Activated naive CD8-positive, alpha-beta T cell treated with anti-CD3 and anti-CD28 coated beads, Interleukin-2, amount 10 ng/mL, durations not matched to agents 7 days and 5 days (primary cell): ENCODE data around the gene ZNF606. TPM values are rescaled to one million over a fixed set of nuclear protein-coding genes. Genes with fewer than 3 reads are reported as not detected.

Experiments used
- ATAC-seq: fragments of 150-1000 bp; cut with Tn5 transposase; one replicate; pipeline ENCODE4 v1.10.0; 2021; ENCODE audit warnings: low read depth, moderate library complexity
- POLR2A ChIA-PET: fragments of 350-600 bp; sonication (Branson Sonifier 250); formaldehyde crosslinking; loops from one replicate; lab custom pipeline; 2021; ENCODE audit warnings: antibody characterized with exemption; lab: Charles Lee
- DNase-seq: peaks from one replicate; pipeline ENCODE4 v3.0.0; 2021
- H3K27ac Mint-ChIP-seq: one replicate; pipeline ENCODE4 v1.8.0; 2022; ENCODE audit warnings: mild to moderate bottlenecking, mixed read lengths
- H3K27me3 Mint-ChIP-seq: one replicate; pipeline ENCODE4 v1.8.0; 2022; ENCODE audit warnings: mild to moderate bottlenecking, moderate library complexity, mixed read lengths
- H3K36me3 Mint-ChIP-seq: one replicate; pipeline ENCODE4 v1.8.0; 2021; ENCODE audit warnings: mild to moderate bottlenecking, mixed read lengths
- H3K4me1 Mint-ChIP-seq: one replicate; pipeline ENCODE4 v1.8.0; 2021; ENCODE audit warnings: mixed read lengths
- H3K4me3 Mint-ChIP-seq: one replicate; pipeline ENCODE4 v1.8.0; 2022; ENCODE audit warnings: mild to moderate bottlenecking, moderate library complexity, mixed read lengths
- H3K9me3 Mint-ChIP-seq: one replicate; pipeline ENCODE4 v1.8.0; 2021; ENCODE audit warnings: mixed read lengths
- total RNA-seq, 2 experiments: library from RNA; stranded (reverse); gene quantifications; one replicate each; pipeline ENCODE4 v1.2.3, GENCODE V29; 2021

The ZNF606 gene
- total RNA-seq, 2 experiments from 2014 or later = 21.3 to 22.2 TPM

- ATAC-seq (peak; percentile 38), DNase-seq (no peak)
- Mint-ChIP-seq H3K4me1 (peaks cover 21% of the 10 kb centered on the region), H3K9me3 (peaks cover 39% of the 10 kb centered on the region), H3K36me3 (peaks cover 83% of the 10 kb centered on the region), H3K27ac (peak overlapping the region; percentile 84), H3K4me3 (peak overlapping the region; percentile 83), H3K27me3 (no peaks in the 10 kb centered on the region)
- POLR2A ChIA-PET = interaction anchor here (0.6 to 4.4 kb wide), 16 partner anchors 17 to 639 kb away, joined by 3 to 31 read pairs (median 4); partner anchors contain the start of genes TRAPPC2B, ZNF135, ZNF211 and ZNF274
These were observed 688 bp downstream of the ZNF606 start for GRCh38 chr19:58001895-58002369.

GRCh38 chr19:58000677-58001076, 1.9 kb downstream of the ZNF606 start:
- peak overlapping the region; percentile 83 for H3K4me3 Mint-ChIP-seq
- POLR2A ChIA-PET = interaction anchor here (4.4 kb wide), 1 partner anchor 58 kb away, joined by 31 read pairs; the partner anchor contains the start of gene ZNF135
- peaks cover 83% of the 10 kb centered on the region for H3K36me3 Mint-ChIP-seq
- DNase-seq = no peak
- H3K27ac Mint-ChIP-seq = no peak overlapping the region
- ATAC-seq = no peak
- H3K9me3 Mint-ChIP-seq = peaks cover 39% of the 10 kb centered on the region
- no peaks in the 10 kb centered on the region for H3K27me3 Mint-ChIP-seq
- H3K4me1 Mint-ChIP-seq = peaks cover 21% of the 10 kb centered on the region

GRCh38 chr19:57992841-57993240, 9.8 kb downstream of the ZNF606 start:
- peaks cover 46% of the 10 kb centered on the region for H3K9me3 Mint-ChIP-seq
- no peak overlapping the region for H3K4me3 Mint-ChIP-seq
- no peak overlapping the region for H3K27ac Mint-ChIP-seq
- POLR2A ChIA-PET = no interaction called here
- no peaks in the 10 kb centered on the region for H3K4me1 Mint-ChIP-seq
- ATAC-seq (no peak), DNase-seq (no peak)
- H3K36me3 Mint-ChIP-seq = peaks cover 79% of the 10 kb centered on the region
- H3K27me3 Mint-ChIP-seq = no peaks in the 10 kb centered on the region

- Mint-ChIP-seq H3K27me3 (no peaks in the 10 kb centered on the region), H3K27ac (no peak overlapping the region), H3K36me3 (peaks cover 64% of the 10 kb centered on the region), H3K4me1 (no peaks in the 10 kb centered on the region), H3K4me3 (no peak overlapping the region), H3K9me3 (peaks cover 48% of the 10 kb centered on the region)
- ATAC-seq = no peak
- no peak for DNase-seq
- POLR2A ChIA-PET = no interaction called here
These were observed 23.9 kb downstream of the ZNF606 start for GRCh38 chr19:57978586-57979289.

- Mint-ChIP-seq H3K36me3 (peaks cover 28% of the 10 kb centered on the region), H3K27me3 (no peaks in the 10 kb centered on the region), H3K4me3 (no peak within 1 kb of the TSS), H3K27ac (no peak within 1 kb of the TSS), H3K9me3 (peaks cover 37% of the 10 kb centered on the region), H3K4me1 (no peaks in the 10 kb centered on the region)
- DNase-seq (no peak), ATAC-seq (no peak)
- POLR2A ChIA-PET = no interaction called here
These were observed 28.2 kb downstream of the ZNF606 start, which contains the start of gene C19orf18 for GRCh38 chr19:57974434-57974833. C19orf18 (minus strand) TSS chr19:57974534; CDS start chr19:57974432, 102 bp downstream.

- ATAC-seq (no peak), DNase-seq (no peak)
- Mint-ChIP-seq H3K4me1 (no peaks in the 10 kb centered on the region), H3K9me3 (peaks cover 23% of the 10 kb centered on the region), H3K27ac (no peak overlapping the region), H3K36me3 (peaks cover 2% of the 10 kb centered on the region), H3K4me3 (no peak overlapping the region), H3K27me3 (no peaks in the 10 kb centered on the region)
- POLR2A ChIA-PET = no interaction called here
These were observed 37.9 kb downstream of the ZNF606 start for GRCh38 chr19:57964761-57965160.

- Mint-ChIP-seq H3K27me3 (no peaks in the 10 kb centered on the region), H3K27ac (no peak overlapping the region), H3K4me1 (no peaks in the 10 kb centered on the region), H3K36me3 (peaks cover 2% of the 10 kb centered on the region), H3K4me3 (no peak overlapping the region), H3K9me3 (peaks cover 24% of the 10 kb centered on the region)
- POLR2A ChIA-PET = no interaction called here
- DNase-seq = no peak
- ATAC-seq = no peak
These were observed 40.8 kb downstream of the ZNF606 start for GRCh38 chr19:57961785-57962184.

- no peaks in the 10 kb centered on the region for H3K27me3 Mint-ChIP-seq
- no peak overlapping the region for H3K27ac Mint-ChIP-seq
- POLR2A ChIA-PET = no interaction called here
- H3K4me3 Mint-ChIP-seq = no peak overlapping the region
- ATAC-seq (no peak), DNase-seq (no peak)
- no peaks in the 10 kb centered on the region for H3K4me1 Mint-ChIP-seq
- peaks cover 6% of the 10 kb centered on the region for H3K36me3 Mint-ChIP-seq
- H3K9me3 Mint-ChIP-seq = peaks cover 26% of the 10 kb centered on the region
These were observed 47.6 kb downstream of the ZNF606 start for GRCh38 chr19:57954996-57955395.

- POLR2A ChIA-PET = no interaction called here
- Mint-ChIP-seq H3K4me3 (no peak overlapping the region), H3K27ac (no peak overlapping the region), H3K4me1 (peaks cover 15% of the 10 kb centered on the region), H3K27me3 (no peaks in the 10 kb centered on the region), H3K9me3 (peaks cover 19% of the 10 kb centered on the region), H3K36me3 (peaks cover 15% of the 10 kb centered on the region)
- DNase-seq (no peak), ATAC-seq (no peak)
These were observed 52.9 kb downstream of the ZNF606 start for GRCh38 chr19:57949702-57950101.

- peaks cover 15% of the 10 kb centered on the region for H3K4me1 Mint-ChIP-seq
- H3K9me3 Mint-ChIP-seq = peaks cover 17% of the 10 kb centered on the region
- POLR2A ChIA-PET = no interaction called here
- no peak overlapping the region for H3K4me3 Mint-ChIP-seq
- H3K36me3 Mint-ChIP-seq = peaks cover 19% of the 10 kb centered on the region
- H3K27me3 Mint-ChIP-seq = no peaks in the 10 kb centered on the region
- H3K27ac Mint-ChIP-seq = no peak overlapping the region
- ATAC-seq = no peak
- DNase-seq = no peak
These were observed 53.3 kb downstream of the ZNF606 start for GRCh38 chr19:57949296-57949695.

- Mint-ChIP-seq H3K36me3 (peaks cover 36% of the 10 kb centered on the region), H3K4me1 (peaks cover 15% of the 10 kb centered on the region), H3K27ac (peak within 1 kb of the TSS; percentile 92), H3K4me3 (peak within 1 kb of the TSS; percentile 95), H3K27me3 (no peaks in the 10 kb centered on the region), H3K9me3 (peaks cover 20% of the 10 kb centered on the region)
- DNase-seq = peak; percentile 88
- POLR2A ChIA-PET = no interaction called here
- ATAC-seq = peak; percentile 96
These were observed 55.0 kb downstream of the ZNF606 start, which contains the start of gene ZNF256 for GRCh38 chr19:57947419-57948134. ZNF256 (minus strand) TSS chr19:57947706; CDS start chr19:57947474, 232 bp downstream.

- ATAC-seq = no peak
- Mint-ChIP-seq H3K4me1 (peaks cover 15% of the 10 kb centered on the region), H3K27me3 (no peaks in the 10 kb centered on the region), H3K36me3 (peaks cover 41% of the 10 kb centered on the region), H3K9me3 (peaks cover 23% of the 10 kb centered on the region), H3K4me3 (peak overlapping the region; percentile 95), H3K27ac (peak overlapping the region; percentile 7)
- POLR2A ChIA-PET = no interaction called here
- no peak for DNase-seq
These were observed 55.6 kb downstream of the ZNF606 start for GRCh38 chr19:57947088-57947418.

- Mint-ChIP-seq H3K27ac (peak overlapping the region; percentile 9), H3K9me3 (peaks cover 28% of the 10 kb centered on the region), H3K27me3 (no peaks in the 10 kb centered on the region), H3K4me3 (peak overlapping the region; percentile 95), H3K36me3 (peaks cover 49% of the 10 kb centered on the region), H3K4me1 (peaks cover 15% of the 10 kb centered on the region)
- no peak for DNase-seq
- no peak for ATAC-seq
- POLR2A ChIA-PET = interaction anchor here (0.8 kb wide), 1 partner anchor 11 kb away, joined by 3 read pairs; the partner anchor contains the start of gene ZNF418
These were observed 56.3 kb downstream of the ZNF606 start for GRCh38 chr19:57946316-57946715.
